D721Med (cell line): ENCODE measurements around the gene PAM16.

Experiments
- DNase-seq: peaks from one replicate; pipeline ENCODE4 v3.0.0; 2011; ENCODE audit warnings: low spot score; ENCODE audit not compliant: insufficient read length
- FAIRE-seq: peaks from 2 replicates; lab custom pipeline; 2011; peaks lifted over from hg19 to GRCh38; lab: Jason Lieb, UNC
- CTCF ChIP-seq: IDR thresholded peaks from 2 replicates; pipeline ENCODE4 v1.5.1; 2012; ENCODE audit warnings: mild to moderate bottlenecking, control low read depth; ENCODE audit not compliant: insufficient read depth; ENCODE audit errors: missing control alignments

Gene PAM16

DNA sequence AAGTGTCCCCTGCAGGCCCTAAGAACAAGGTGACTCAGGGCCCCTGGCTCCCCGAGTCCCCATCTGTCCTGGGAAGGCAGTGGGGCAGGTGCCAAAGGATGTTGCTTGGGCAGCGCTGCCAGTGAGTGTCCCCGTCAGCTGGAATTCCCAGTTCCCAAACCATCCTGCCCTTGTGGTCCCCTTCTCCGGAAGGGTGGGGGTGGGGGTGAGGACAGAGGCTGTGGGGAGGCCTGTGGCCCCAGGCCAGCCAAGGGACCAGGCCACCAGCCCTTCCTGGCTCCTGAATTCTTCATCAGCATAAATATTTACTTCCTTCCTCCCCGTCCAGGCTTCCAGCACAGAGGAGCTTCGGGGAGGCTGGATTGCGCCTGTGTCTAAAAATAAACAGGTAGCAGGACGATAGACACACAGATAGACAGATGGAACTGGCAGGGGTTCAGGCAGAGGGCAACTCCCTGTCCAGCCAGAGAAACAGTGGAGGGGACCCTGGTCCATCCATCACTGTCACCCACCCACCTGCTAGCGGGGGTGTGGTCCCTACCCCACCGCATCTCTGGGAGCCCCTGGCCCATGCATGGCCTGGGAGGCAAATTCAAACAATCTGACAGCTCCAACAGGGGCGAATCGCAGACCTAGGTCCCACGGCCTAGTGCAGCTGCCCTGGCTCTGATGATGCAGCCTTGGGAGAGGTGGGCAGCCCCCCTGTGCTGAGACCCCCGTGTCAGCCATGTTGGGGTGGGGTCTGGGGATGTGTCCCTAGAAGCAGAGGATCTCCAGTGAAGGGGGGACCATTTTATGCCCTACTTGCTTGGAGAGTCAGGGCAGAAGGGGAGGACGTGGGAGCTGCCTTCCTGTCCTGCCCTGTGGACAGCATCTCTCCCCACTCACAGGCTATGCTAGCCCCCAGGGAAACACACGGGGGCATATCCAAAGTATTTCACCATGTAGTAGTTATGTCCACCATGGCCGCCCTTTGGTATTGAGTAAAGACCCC lies 22.0 kb downstream of the PAM16 start:
- FAIRE-seq (no peak), DNase-seq (no peak)
- no peak for TF ChIP-seq CTCF

DNA sequence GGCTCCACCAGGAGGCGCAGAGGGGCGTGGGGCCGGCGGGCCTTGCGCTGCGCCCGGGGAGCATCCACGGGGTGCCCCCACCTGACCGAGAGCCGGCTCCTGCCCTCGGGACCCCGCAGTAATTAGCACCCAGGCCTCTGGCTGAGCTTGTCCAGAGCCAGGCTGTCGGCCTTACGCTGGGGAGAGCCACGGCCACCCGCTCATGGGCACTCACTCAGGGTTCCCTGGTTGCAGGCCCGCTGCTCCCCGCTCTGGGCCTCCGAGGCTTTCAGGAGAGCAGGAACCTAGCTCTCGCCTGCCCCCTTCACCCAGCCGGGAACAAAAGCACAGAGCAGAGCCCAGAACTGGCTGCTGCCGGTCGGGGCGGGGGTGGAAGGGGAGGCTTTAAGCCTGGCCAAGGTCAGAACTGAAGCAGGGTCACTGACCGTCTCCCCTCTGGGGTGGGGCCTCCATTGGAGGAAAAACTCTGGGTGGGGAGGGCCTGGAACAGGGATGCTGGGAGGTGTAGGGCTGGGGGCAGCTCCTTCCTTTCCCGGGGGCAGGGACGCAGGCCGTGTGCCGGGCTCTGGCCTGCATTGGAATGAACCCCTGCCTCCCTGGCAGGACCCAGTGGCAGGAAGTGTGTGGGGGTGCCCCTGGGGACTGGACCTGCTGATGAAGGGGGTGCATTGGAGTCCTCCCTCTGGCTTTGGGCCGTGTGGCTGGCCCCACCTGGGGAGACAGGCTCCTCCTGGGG lies 22.9 kb downstream of the PAM16 start:
- FAIRE-seq (no peak), DNase-seq (no peak)
- no peak for TF ChIP-seq CTCF

GRCh38 chr16:4327386-4328045 lies 23.6 kb downstream of the PAM16 start:
- TF ChIP-seq CTCF, result no peak
- FAIRE-seq (no peak), DNase-seq (no peak)

- FAIRE-seq (no peak), DNase-seq (no peak)
- TF ChIP-seq CTCF, result no peak
These were observed 25.8 kb downstream of the PAM16 start for GRCh38 chr16:4325253-4325758.

DNA sequence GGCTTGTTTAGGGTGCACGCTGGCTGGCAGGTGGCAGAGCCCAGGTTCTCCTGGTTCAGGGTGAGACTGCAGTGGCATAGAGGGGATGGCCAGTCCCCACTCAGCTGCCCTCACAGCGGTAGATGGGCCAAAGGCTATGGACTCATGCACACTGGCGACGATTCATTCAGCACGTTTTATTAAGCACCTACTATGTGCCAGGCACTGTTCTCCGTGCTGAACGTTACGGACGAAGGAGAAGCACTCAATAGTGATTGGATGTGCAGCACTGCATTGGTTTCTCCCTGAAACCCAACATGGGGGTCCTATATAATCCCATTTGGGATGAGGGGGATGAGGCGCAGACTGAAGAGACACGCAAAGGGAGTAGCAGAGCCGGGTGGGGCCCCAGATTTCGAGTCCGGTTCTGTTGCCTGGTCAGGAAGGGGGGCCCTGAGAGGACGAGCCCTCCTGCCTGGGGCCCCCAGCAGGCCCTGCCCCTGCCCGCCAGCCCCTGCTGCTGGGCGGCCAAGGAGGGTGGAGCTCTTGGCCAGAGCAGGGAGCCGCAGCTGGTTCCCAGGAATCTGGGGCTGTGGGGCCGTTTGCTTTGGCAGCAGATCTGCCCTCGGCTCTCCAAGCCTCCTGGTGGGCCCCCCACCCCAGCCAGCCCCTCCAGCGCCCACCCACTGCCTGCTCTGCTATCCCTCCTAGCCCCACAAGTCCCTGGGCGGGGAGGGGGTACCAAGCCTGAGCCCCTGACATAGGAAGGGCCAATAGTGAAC lies 26.4 kb downstream of the PAM16 start:
- no peak for TF ChIP-seq CTCF
- FAIRE-seq (no peak), DNase-seq (no peak)

DNA sequence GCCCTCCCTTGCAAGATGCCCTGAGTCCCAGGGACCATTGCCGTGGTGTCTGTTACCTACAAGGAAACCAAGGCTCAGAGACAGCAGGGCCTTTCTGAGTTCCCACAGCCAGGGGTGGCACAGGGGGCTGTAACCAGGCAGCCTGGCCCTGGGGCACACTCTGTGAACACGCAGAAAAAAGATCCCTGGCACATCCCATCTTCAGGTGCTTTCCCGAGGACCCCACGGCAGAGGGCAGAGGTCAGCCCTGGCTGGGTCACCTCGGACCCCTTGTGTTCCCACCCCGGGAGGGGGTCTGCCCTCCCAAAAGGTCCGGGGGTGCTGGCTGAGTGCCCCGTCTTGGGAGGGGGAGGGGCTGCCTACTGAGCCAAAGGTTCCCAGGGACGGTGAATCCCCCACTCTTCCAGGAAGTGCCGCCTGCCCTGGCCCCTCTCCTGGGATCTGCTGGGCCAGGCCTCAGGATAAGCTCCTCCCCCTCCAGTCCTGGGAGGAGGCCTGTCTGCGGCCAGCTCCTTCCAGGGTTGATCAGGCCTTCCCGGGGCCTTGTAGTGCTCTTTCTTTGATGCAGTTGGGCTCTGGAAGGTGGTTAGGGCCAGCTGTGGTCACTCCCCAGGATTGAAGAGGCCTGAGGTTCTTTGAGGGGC lies 27.2 kb downstream of the PAM16 start:
- DNase-seq (no peak), FAIRE-seq (no peak)
- no peak for TF ChIP-seq CTCF
